KMS-11 (cell line): ENCODE data around the gene BMI1.

Experiments used
- H2AFZ ChIP-seq: fragments of 200-600 bp; sonication (generic); 2 replicates; pipeline ENCODE4 v1.6.1; 2016; ENCODE audit warnings: antibody characterized with exemption, mixed run types, low read depth
- H3K27ac ChIP-seq: fragments of 200-600 bp; sonication (generic); 2 replicates; pipeline ENCODE4 v1.6.1; 2016; ENCODE audit warnings: mild to moderate bottlenecking, mixed run types
- H3K27me3 ChIP-seq: fragments of 200-600 bp; sonication (generic); 2 replicates; pipeline ENCODE4 v1.6.1; 2017; ENCODE audit warnings: mild to moderate bottlenecking, low read depth, mixed run types, moderate library complexity; ENCODE audit not compliant: insufficient read depth
- H3K36me3 ChIP-seq: fragments of 200-600 bp; sonication (generic); 2 replicates; pipeline ENCODE4 v1.6.1; 2017; ENCODE audit warnings: mild to moderate bottlenecking, mixed run types; ENCODE audit not compliant: insufficient read depth
- H3K4me1 ChIP-seq: fragments of 200-600 bp; sonication (generic); 2 replicates; pipeline ENCODE4 v1.6.1; 2016; ENCODE audit warnings: mild to moderate bottlenecking, low read depth, mixed run types; ENCODE audit not compliant: poor library complexity, severe bottlenecking
- H3K4me2 ChIP-seq: fragments of 200-600 bp; sonication (generic); 2 replicates; pipeline ENCODE4 v1.7.0; 2016; ENCODE audit warnings: mild to moderate bottlenecking, mixed run types
- H3K4me3 ChIP-seq: fragments of 200-600 bp; sonication (generic); IDR thresholded peaks from 2 replicates; pipeline ENCODE4 v1.6.1; 2017; ENCODE audit warnings: low read depth, low read length, mixed read lengths; ENCODE audit not compliant: insufficient read depth
- H3K79me2 ChIP-seq: fragments of 200-600 bp; sonication (generic); 2 replicates; pipeline ENCODE4 v1.6.1; 2016; ENCODE audit warnings: low read depth, mixed run types; ENCODE audit not compliant: insufficient read depth
- H3K9ac ChIP-seq: fragments of 200-600 bp; sonication (generic); 2 replicates; pipeline ENCODE4 v1.6.1; 2016; ENCODE audit warnings: mild to moderate bottlenecking, mixed run types
- H4K20me1 ChIP-seq: fragments of 200-600 bp; sonication (generic); 2 replicates; pipeline ENCODE4 v1.6.1; 2016; ENCODE audit warnings: mild to moderate bottlenecking, mixed run types; ENCODE audit not compliant: insufficient read depth
- CTCF ChIP-seq: fragments of 200-600 bp; sonication (generic); conservative IDR thresholded peaks from 2 replicates; pipeline ENCODE4 v1.6.1; 2017; ENCODE audit warnings: low read depth, mild to moderate bottlenecking, antibody characterized with exemption, low read length, moderate library complexity, mixed read lengths

BMI1 gene

GRCh38 chr10:22317076-22317370 is 3.9 kb upstream of the BMI1 start:
- no peak overlapping the region for H3K4me3 ChIP-seq
- H4K20me1 ChIP-seq, result no peaks in the 10 kb centered on the region
- peaks cover 76% of the 10 kb centered on the region for H3K79me2 ChIP-seq
- peak overlapping the region; percentile 95 for H3K9ac ChIP-seq
- TF ChIP-seq CTCF, result no peak
- H3K27me3 ChIP-seq, result peaks cover 1% of the 10 kb centered on the region
- H2AFZ ChIP-seq, result peak overlapping the region; percentile 41; the same call in 1 of the 2 replicates
- H3K36me3 ChIP-seq, result 0 out of 2 replicates have a peak, but pooled peaks cover 5% of the 10 kb centered on the region
- H3K4me1 ChIP-seq, result peaks cover 45% of the 10 kb centered on the region
- H3K4me2 ChIP-seq, result peak overlapping the region; percentile 90
- H3K27ac ChIP-seq, result peak overlapping the region; percentile 97

- H4K20me1 ChIP-seq, result no peaks in the 10 kb centered on the region
- TF ChIP-seq CTCF, result no peak
- peak overlapping the region; percentile 95 for H3K9ac ChIP-seq
- no peak overlapping the region for H2AFZ ChIP-seq
- H3K79me2 ChIP-seq, result peaks cover 81% of the 10 kb centered on the region
- H3K4me3 ChIP-seq, result no peak overlapping the region
- H3K27me3 ChIP-seq, result peaks cover 11% of the 10 kb centered on the region
- H3K4me1 ChIP-seq, result peaks cover 41% of the 10 kb centered on the region
- H3K4me2 ChIP-seq, result peak overlapping the region; percentile 90
- H3K36me3 ChIP-seq, result peaks cover 5% of the 10 kb centered on the region; the same call in 1 of the 2 replicates
- H3K27ac ChIP-seq, result peak overlapping the region; percentile 97
These were observed 2.9 kb upstream of the BMI1 start for GRCh38 chr10:22317771-22318565.

- H3K36me3 ChIP-seq, result peaks cover 5% of the 10 kb centered on the region; the same call in 1 of the 2 replicates
- no peak overlapping the region for H3K4me3 ChIP-seq
- peaks cover 39% of the 10 kb centered on the region for H3K4me1 ChIP-seq
- H3K27me3 ChIP-seq, result peaks cover 17% of the 10 kb centered on the region
- H3K79me2 ChIP-seq, result peaks cover 81% of the 10 kb centered on the region
- TF ChIP-seq CTCF, result no peak
- H3K4me2 ChIP-seq, result peak overlapping the region; percentile 90
- H3K9ac ChIP-seq, result peak overlapping the region; percentile 95
- H3K27ac ChIP-seq, result peak overlapping the region; percentile 97
- H4K20me1 ChIP-seq, result no peaks in the 10 kb centered on the region
- no peak overlapping the region for H2AFZ ChIP-seq
These were observed 2.1 kb upstream of the BMI1 start for GRCh38 chr10:22318772-22319171.

- Histone ChIP-seq H3K27me3 (peaks cover 17% of the 10 kb centered on the region), H2AFZ (no peak overlapping the region)
These were observed 1.3 kb upstream of the BMI1 start for GRCh38 chr10:22319547-22319979.

More at GRCh38 chr10:22319547-22319979, 1.3 kb upstream of the BMI1 start:
- Histone ChIP-seq H3K4me2 (peak overlapping the region; percentile 90), H3K36me3 (peaks cover 5% of the 10 kb centered on the region; the same call in 1 of the 2 replicates), H3K4me1 (peaks cover 37% of the 10 kb centered on the region), H3K9ac (peak overlapping the region; percentile 95), H3K79me2 (peaks cover 81% of the 10 kb centered on the region), H4K20me1 (no peaks in the 10 kb centered on the region), H3K27ac (peak overlapping the region; percentile 97), H3K4me3 (no peak overlapping the region)
- TF ChIP-seq CTCF, result no peak
